ENCODE measurements around the gene KCNQ4. TPM values are rescaled to one million over a fixed set of nuclear protein-coding genes. Genes with fewer than 3 reads are reported as not detected.

The KCNQ4 gene
- total and polyA plus RNA-seq, 2 of the 4 experiments (the other 2 are of a cell fraction): 0.07 TPM; not detected in 1

GRCh38 chr1:40806240-40806639, 22.7 kb downstream of the KCNQ4 start:
- BruUV-seq (replicated peaks): no TSS peak
- Histone ChIP-seq H2AK5ac (ENCODE audit: low read depth, low read length) (no peak overlapping the region), H2BK5ac (ENCODE audit: low read depth, low read length, poor library complexity, severe bottlenecking) (no peak overlapping the region), H3K36me3 (ENCODE audit: control insufficient read depth, insufficient read depth, low read length) (no peaks in the 10 kb centered on the region), H2AK9ac (replicated peaks; ENCODE audit: low read depth, low read length, poor library complexity) (peak overlapping the region; percentile 55), H3K27me3 (ENCODE audit: control insufficient read depth, insufficient read depth, low read length) (peaks cover 39% of the 10 kb centered on the region), H3K79me1 (ENCODE audit: low read depth in 1 of 2, low read length in 2 of 2) (no peaks in the 10 kb centered on the region), H3K23ac (ENCODE audit: low read depth, low read length) (no peak overlapping the region), H3K14ac (replicated peaks; ENCODE audit: low read depth, low read length) (no peak overlapping the region), H4K8ac (ENCODE audit: low read depth in 2 of 2, low read length in 2 of 2) (no peak overlapping the region), H3K9me3 (ENCODE audit: control insufficient read depth, insufficient read depth, low read length) (no peaks in the 10 kb centered on the region), H3K27ac (ENCODE audit: insufficient read depth, low read length) (no peak overlapping the region), H4K91ac (ENCODE audit: insufficient read depth, low read depth, low read length) (no peak overlapping the region), H2BK20ac (ENCODE audit: low read depth, low read length) (no peak overlapping the region), H3K4ac (ENCODE audit: low read depth, low read length) (no peak overlapping the region), H3K4me2 (ENCODE audit: low read depth, low read length) (no peak overlapping the region), H2BK15ac (ENCODE audit: low read depth, low read length) (no peak overlapping the region), H4K5ac (ENCODE audit: low read depth, low read length) (no peak overlapping the region), H4K20me1 (ENCODE audit: insufficient read depth, low read length) (no peaks in the 10 kb centered on the region), H3K4me1 (ENCODE audit: control insufficient read depth, insufficient read depth, low read length) (peaks cover 8% of the 10 kb centered on the region), H3K9ac (ENCODE audit: low read depth, low read length) (no peak overlapping the region), H2AFZ (replicated peaks; ENCODE audit: low read length, poor library complexity) (peak overlapping the region; percentile 51), H3K56ac (ENCODE audit: extremely low read depth, insufficient read depth, low read length) (no peak overlapping the region), H3K4me3 (ENCODE audit: insufficient read depth, low read depth, low read length) (no peak overlapping the region), H3K18ac (ENCODE audit: low read depth, low read length) (no peak overlapping the region), H2BK120ac (ENCODE audit: low read depth, low read length) (no peak overlapping the region), H3K9me1 (ENCODE audit: insufficient read depth, low read length) (no peaks in the 10 kb centered on the region; the same call in 1 of the 2 replicates)
- POLR2A ChIA-PET (ENCODE audit: unreplicated experiment): interaction anchor here (0.5 kb wide), 1 partner anchor 691 kb away, joined by 4 read pairs; no protein-coding TSS in a partner anchor
- in situ Hi-C loops (cut with MboI; ENCODE audit: low sequenced_read_pairs): no loop called here
- intact Hi-C loops (cut with micrococcal nuclease): no loop called here
- no peak for TF ChIP-seq RCOR1 (IDR thresholded peaks at IDR 0.05; ENCODE audit: insufficient replicate concordance, low read length)
- no peak for TF ChIP-seq MXI1 (IDR thresholded peaks at IDR 0.05; ENCODE audit: borderline replicate concordance, low read depth, low read length)
- TF ChIP-seq RAD21 (IDR thresholded peaks at IDR 0.05; ENCODE audit: low read length): no peak
- TF ChIP-seq POLR2A (IDR thresholded peaks at IDR 0.05; ENCODE audit: low read depth, low read length): no peak
- TF ChIP-seq SMC3 (IDR thresholded peaks at IDR 0.05; ENCODE audit: low read depth, low read length): no peak
- no peak for TF ChIP-seq FOS (IDR thresholded peaks at IDR 0.05; ENCODE audit: low read depth, low read length)
- TF ChIP-seq CTCF (conservative IDR thresholded peaks at IDR 0.05; ENCODE audit: low read depth, low read length): no peak
- TF ChIP-seq ELK1 (IDR thresholded peaks at IDR 0.05; ENCODE audit: borderline replicate concordance, low read depth, low read length): no peak
- no peak for TF ChIP-seq MAZ (IDR thresholded peaks at IDR 0.05; ENCODE audit: borderline replicate concordance, low read depth, low read length)
- TF ChIP-seq NFE2L2 (IDR thresholded peaks at IDR 0.05; ENCODE audit: low read depth, low read length): no peak
- no peak for TF ChIP-seq CHD1 (IDR thresholded peaks at IDR 0.05; ENCODE audit: low read depth, low read length)
- WGBS, 2 experiments (ENCODE audit: extremely low coverage in 2 of 2, insufficient read length in 1 of 2): no CpG with 5 or more reads among the region's 3 CpGs
- dilution Hi-C loops (cut with HindIII; ENCODE audit: low sequenced_read_pairs, unreplicated experiment): no loop called here
- CTCF ChIA-PET: no interaction called here
- ATAC-seq (ENCODE audit: low read depth) (no peak), DNase-seq (no peak)

Data from IMR-90 (cell line).